GM19397 (cell line): ENCODE measurements around the gene SCYGR6.
"Not testable (repeated sequence)": the region's sequence is repeated elsewhere in the genome, so short reads cannot be mapped to it uniquely, and the experiment has no call there.

Experiments
- ATAC-seq: cut with Tn5 transposase; IDR thresholded peaks from one replicate; pipeline ENCODE4 v1.9.1; 2021; ENCODE audit warnings: mild to moderate bottlenecking, moderate library complexity; ENCODE audit not compliant: unreplicated experiment

The SCYGR6 gene

GRCh38 chr2:227724394-227725039 is at the start of gene SCYGR6:
SCYGR6 (minus strand) TSS chr2:227724757; CDS start chr2:227724757, 0 bp downstream.
- no peak for ATAC-seq

DNA sequence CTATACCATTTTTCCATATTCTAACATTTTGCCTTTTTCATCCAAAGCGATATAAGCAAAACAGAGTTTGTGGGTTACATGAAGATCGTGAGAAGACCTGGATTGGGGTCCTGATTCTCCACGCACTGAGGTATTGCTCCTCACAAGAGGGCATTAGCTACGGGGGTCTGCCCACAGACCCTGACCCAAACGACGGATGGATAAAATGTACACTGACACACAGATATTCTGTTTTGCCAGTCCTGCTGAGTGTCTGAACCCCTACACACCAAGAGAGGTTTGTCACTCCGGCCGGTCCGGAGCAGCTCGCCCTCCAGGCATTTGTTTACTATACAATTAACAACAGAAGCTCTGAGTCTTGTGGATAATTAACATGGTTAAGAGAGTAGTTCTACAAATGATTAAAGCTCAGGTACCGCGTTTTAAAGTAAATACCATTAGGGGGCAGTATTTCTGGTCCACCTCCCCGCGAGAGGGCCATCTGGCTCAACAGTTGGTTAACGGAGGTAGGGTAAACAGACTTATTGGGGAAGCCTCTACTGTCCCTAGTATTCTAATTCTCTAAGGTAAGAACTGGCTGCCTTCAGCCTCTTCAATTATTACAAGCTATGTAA is 49.6 kb upstream of the SCYGR6 start:
- ATAC-seq = no peak

GRCh38 chr2:227772932-227773331 is 48.4 kb upstream of the SCYGR6 start:
- ATAC-seq = no peak

DNA sequence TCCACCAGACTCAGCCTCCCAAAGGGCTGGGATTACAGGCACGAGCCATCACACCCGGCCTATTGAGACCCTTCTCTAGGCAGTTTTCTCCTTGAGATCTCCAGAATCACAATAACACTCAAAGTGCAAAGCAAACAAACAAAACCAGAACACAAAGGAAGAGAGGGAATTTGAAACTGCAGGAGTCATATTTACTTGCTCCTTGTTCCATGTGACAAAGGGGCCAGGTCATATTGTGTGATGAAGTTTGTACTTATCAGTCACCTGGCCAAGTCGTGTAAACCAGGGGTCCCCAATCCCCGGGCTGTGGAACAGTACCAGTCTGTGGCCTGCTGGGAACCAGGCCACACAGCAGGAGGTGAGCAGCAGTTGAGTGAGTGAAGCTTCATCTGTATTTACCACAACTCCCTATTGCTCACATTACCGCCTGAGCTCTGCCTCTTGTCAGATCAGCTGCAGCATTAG is 47.7 kb upstream of the SCYGR6 start:
- no peak for ATAC-seq

- no peak for ATAC-seq
Measured at GRCh38 chr2:227767830-227768229, 43.3 kb upstream of the SCYGR6 start.

DNA sequence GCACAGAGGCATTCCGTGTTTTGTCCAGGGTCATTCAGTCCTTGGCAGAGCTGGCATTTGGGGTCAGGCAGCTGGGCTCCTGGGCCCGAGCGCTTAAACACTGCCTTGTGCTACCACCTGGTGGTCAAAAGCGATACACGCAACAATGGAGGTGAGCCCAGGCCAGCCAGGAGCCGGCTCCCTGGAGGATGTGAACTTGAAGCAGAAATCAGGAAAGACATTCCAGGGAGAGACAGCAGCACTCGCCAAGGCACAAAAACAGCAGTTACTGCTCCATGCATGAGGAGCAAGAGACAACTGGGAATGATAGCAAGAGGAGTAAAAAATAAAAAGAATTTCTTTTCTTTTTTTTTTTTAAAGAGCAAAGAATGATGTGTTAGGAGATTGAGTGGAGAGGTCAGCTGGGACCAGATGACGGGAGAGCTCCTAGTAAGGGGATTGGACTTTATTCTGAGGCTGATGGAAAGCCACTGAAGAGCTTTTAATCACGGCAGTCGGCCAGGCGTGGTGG is 41.9 kb upstream of the SCYGR6 start:
- peak; percentile 98 for ATAC-seq

- no peak for ATAC-seq
Measured at GRCh38 chr2:227765788-227766372, 41.3 kb upstream of the SCYGR6 start.

GRCh38 chr2:227761740-227762476 is 37.4 kb upstream of the SCYGR6 start:
- no peak for ATAC-seq

GRCh38 chr2:227759411-227760118 is 35.0 kb upstream of the SCYGR6 start:
- ATAC-seq = no peak

- ATAC-seq = not testable (repeated sequence)
Measured at GRCh38 chr2:227756261-227756660, 31.7 kb upstream of the SCYGR6 start.

- ATAC-seq = no peak
Measured at GRCh38 chr2:227748079-227748478, 23.5 kb upstream of the SCYGR6 start.

DNA sequence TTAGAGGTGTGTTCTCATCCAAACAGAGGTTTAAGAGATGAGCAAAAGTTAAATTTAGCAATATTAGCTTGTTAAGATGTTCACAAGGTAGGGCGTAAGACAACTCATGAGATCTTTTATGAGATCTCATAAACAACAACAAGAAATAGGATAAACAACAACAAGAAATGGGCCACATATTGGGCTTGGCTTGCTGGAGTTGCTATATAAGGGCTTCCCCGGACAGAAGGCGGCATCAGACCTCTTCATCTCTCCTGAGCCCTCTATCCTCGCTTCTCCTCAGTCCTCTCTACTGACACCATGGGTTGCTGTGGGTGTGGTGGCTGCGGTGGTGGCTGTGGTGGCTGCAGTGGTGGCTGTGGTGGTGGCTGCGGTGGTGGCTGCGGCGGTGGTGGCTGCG is 21.0 kb upstream of the SCYGR6 start, which contains the start of gene SCYGR8:
TSS of gene SCYGR8 (plus strand) at position 301 of the 400 bp plus-strand sequence. CDS start at position 301, 0 bp downstream.
- ATAC-seq = no peak

DNA sequence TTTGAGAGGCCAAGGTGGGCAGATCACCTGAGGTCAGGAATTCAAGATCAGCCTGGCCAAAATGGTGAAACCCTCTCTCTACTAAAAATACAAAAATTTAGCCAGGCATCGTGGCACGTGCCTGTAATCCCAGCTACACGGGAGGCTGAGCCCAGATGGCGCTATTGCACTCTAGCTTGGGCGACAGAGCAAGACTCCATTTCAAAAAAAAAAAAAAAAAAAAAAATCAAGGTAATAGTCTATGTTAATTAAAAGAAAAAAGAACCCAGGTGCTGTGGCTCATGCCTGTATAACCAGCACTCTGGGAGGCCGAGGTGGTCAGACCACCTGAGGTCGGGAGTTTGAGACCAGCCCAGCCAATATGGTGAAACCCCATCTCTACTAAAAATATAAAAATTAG is 16.1 kb upstream of the SCYGR6 start:
- not testable (repeated sequence) for ATAC-seq

- ATAC-seq = no peak
Measured at GRCh38 chr2:227739351-227739750, 14.8 kb upstream of the SCYGR6 start.

GRCh38 chr2:227728035-227728434 is 3.5 kb upstream of the SCYGR6 start, which contains the start of gene SCYGR7:
SCYGR7 (plus strand) TSS chr2:227728335; CDS start chr2:227728335, 0 bp downstream.
- no peak for ATAC-seq

DNA sequence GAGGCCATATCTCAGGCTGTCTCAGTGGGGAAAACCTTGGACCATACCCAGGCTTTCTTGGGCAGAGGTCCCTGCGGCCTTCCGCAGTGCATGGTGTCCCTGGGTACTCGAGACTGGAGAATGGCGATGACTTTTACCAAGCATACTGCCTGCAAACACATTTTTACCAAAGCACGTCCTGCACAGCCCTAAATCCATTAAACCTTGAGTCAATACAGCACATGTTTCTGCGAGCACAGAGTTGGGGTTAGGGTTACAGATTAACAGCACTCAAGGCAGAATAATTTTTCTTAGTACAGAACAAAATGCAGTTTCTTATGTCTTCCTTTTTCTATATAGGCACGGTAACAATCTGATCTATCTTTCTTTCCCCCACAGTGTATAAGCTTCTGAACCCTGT is 1.7 kb downstream of the SCYGR6 start:
- not testable (repeated sequence) for ATAC-seq

- no peak for ATAC-seq
Measured at GRCh38 chr2:227720680-227721079, 3.9 kb downstream of the SCYGR6 start.

- ATAC-seq = no peak
Measured at GRCh38 chr2:227719641-227720040, 4.9 kb downstream of the SCYGR6 start.

DNA sequence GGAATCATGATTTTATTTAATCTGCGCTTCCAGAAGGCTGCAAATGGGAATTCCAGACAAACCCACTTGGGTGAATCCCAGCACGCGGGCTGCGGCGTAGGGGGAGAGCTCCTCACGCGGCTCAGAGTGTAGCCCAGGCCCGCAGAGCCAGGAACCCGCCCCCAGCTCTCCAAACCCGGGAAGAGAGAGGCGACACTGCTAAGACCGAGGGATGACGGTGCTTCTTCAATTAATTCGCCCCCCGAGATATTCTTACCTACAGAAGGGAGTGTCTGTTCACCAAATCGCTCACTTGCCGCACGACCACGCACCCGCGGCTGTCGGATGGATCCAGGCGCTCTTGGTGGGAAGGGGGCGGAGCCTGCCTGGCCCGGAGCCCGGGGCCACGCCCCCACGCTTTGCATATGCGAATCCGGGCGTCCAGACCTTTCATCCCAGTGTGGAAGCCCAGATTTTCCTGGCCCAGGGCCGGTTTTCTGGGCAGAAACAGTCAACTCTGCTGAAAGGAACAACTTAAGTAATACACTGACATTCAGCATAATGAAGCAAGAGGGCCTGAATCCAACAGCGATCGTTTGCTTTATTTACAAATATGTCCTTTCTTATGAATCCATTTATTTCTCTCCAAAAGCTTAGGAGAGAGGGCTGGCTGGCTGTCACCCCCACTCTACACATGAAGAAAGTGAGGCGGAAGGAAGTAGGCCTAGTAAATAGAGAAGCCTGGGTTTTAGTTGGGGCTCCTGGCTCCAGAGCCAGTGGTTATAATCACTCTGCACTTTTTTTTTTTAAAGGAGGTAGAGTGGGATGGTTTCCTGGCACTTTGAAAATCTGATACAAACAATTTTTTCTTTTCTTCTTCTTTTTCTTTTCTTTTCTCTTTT is 6.6 kb downstream of the SCYGR6 start, which contains the start of gene SLC19A3:
TSS of gene SLC19A3 (minus strand) at position 342 of the 881 bp plus-strand sequence. CDS start 15,710 bp downstream, outside the sequence.
- ATAC-seq = no peak
